Measurements from ENCODE around the gene MRFAP1L1. TPM values are rescaled to one million over a fixed set of nuclear protein-coding genes. Genes with fewer than 3 reads are reported as not detected.

The MRFAP1L1 gene
- total and polyA plus RNA-seq, 2 donors (not counting 3 experiments of a cell fraction or from before 2014, with no cell fraction given) = 28.7 to 42.0 TPM

DNA sequence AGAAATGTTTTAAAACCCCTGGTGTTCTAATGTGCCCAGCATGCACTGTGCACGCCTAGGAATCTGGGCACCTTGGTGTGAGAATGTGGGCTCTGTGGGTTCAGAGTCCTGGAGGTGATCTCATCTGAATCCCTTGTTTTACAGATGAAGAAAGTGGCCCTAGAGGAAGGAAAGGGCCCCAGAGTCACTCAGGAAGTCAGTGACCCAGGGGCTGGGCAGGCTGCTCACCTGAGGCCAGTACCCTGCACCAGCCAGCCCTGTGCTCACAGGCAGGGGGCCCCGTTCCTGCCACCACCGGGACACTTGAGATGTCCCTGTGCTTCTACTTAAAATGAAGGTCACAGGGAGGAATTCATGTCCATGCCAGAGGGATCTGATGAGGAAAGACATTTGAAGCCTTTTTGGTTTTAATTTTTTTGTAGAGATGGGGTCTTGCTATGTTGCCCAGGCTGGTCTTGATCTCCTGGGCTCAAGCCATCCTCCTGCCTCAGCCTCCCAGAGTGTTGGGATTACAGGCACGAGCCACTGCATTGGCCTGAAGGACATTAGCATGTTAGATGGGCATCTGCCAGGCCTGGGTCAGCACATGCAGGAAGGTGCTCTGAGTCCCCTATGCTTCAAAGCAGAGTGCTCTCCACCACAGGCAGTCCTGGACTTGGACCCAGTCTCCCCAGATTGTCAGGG lies 23.4 kb downstream of the MRFAP1L1 start:
- H3K27ac ChIP-seq (ENCODE audit: insufficient read depth, low read depth, low read length) = no peak overlapping the region
- no peak overlapping the region for H3K4me2 ChIP-seq (ENCODE audit: insufficient read depth, low read length)
- FAIRE-seq (no peak), DNase-seq (ENCODE audit: low read depth, low spot score) (no peak)
- ChIA-PET POLR2A (no interaction called here), CTCF (interaction anchor here (1.4 kb wide), 1 partner anchor 12 kb away, joined by 7 read pairs; no protein-coding TSS in a partner anchor)
- dilution Hi-C loops (cut with MboI; ENCODE audit: extremely low pct_ligation_motif_present, low sequenced_read_pairs) (no loop called here), intact Hi-C loops (cut with micrococcal nuclease) (no loop called here)
- H3K27me3 ChIP-seq (ENCODE audit: control insufficient read depth in 2 of 2, insufficient read depth in 2 of 2, low read length in 2 of 2) = no peaks in the 10 kb centered on the region
- H4K20me1 ChIP-seq (replicated peaks; ENCODE audit: control insufficient read depth, extremely low read depth, insufficient read depth, low read length) = no peaks in the 10 kb centered on the region
- H3K4me3 ChIP-seq (replicated peaks in 1 of 3; ENCODE audit: insufficient read depth in 1 of 3, low read depth in 1 of 3, low read length in 3 of 3) = no peak overlapping the region
- H3K4me1 ChIP-seq (ENCODE audit: control insufficient read depth, extremely low read depth, insufficient read depth, low read length) = no peaks in the 10 kb centered on the region
- H3K36me3 ChIP-seq (ENCODE audit: control insufficient read depth in 2 of 2, extremely low read depth in 1 of 2, insufficient read depth in 2 of 2, low read length in 2 of 2) = no peaks in the 10 kb centered on the region
- no peaks in the 10 kb centered on the region for H3K9me3 ChIP-seq (replicated peaks; ENCODE audit: control insufficient read depth, insufficient read depth, low read length)
- H3K79me2 ChIP-seq (ENCODE audit: control insufficient read depth, insufficient read depth, low read length) = no peaks in the 10 kb centered on the region
- no peak overlapping the region for H3K9ac ChIP-seq (replicated peaks; ENCODE audit: extremely low read depth, insufficient read depth, low read length)
- no peak for TF ChIP-seq POLR2AphosphoS5 (IDR thresholded peaks at IDR 0.05; ENCODE audit: insufficient read depth, low read depth, low read length)
- no peak for TF ChIP-seq JUN (IDR thresholded peaks at IDR 0.05; ENCODE audit: borderline replicate concordance, insufficient read depth, insufficient read length, low read depth)
- TF ChIP-seq MYC (IDR thresholded peaks at IDR 0.05; ENCODE audit: low read depth, low read length) = no peak
- no peak for TF ChIP-seq POLR2A (IDR thresholded peaks at IDR 0.05; ENCODE audit: low read depth, low read length)
- TF ChIP-seq, protein P1, sequence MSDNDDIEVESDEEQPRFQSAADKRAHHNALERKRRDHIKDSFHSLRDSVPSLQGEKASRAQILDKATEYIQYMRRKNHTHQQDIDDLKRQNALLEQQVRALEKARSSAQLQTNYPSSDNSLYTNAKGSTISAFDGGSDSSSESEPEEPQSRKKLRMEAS (IDR thresholded peaks at IDR 0.05; ENCODE audit: insufficient read depth, insufficient read length) = no peak
- no peak overlapping the region for H2AFZ ChIP-seq (ENCODE audit: low read depth, low read length)
- no TSS peak for BruUV-seq (replicated peaks)
- no peaks in the 10 kb centered on the region for H3K9me1 ChIP-seq (replicated peaks; ENCODE audit: control insufficient read depth, extremely low read depth, insufficient read depth, low read length)

DNA sequence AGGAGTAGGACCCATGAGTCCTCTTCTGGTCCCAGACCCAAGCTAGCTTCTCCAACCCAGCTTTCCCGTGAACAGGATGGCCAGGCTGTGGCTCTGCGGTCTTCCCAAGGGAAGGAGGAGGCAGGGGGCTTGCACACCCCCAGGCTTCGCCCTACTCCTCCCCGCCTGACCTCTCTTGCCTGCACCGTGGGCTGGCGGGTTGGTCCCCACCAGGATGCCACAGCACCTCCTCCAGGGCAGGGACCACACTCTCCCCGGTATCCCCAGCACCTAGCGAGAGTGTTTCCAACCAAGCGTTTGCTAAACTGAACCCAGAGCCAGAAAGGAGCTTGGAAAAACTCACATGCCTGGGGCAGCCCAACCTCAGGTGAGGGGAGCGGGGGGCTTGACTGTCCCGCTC lies 25.0 kb downstream of the MRFAP1L1 start:
- no peak for DNase-seq (ENCODE audit: low read depth, low spot score)
- Histone ChIP-seq H3K9me1 (replicated peaks; ENCODE audit: control insufficient read depth, extremely low read depth, insufficient read depth, low read length) (no peaks in the 10 kb centered on the region), H3K9me3 (replicated peaks; ENCODE audit: control insufficient read depth, insufficient read depth, low read length) (no peaks in the 10 kb centered on the region), H3K4me3 (replicated peaks in 1 of 3; ENCODE audit: insufficient read depth in 1 of 3, low read depth in 1 of 3, low read length in 3 of 3) (no peak overlapping the region), H3K79me2 (ENCODE audit: control insufficient read depth, insufficient read depth, low read length) (no peaks in the 10 kb centered on the region), H3K4me1 (ENCODE audit: control insufficient read depth, extremely low read depth, insufficient read depth, low read length) (no peaks in the 10 kb centered on the region), H2AFZ (ENCODE audit: low read depth, low read length) (no peak overlapping the region), H3K4me2 (ENCODE audit: insufficient read depth, low read length) (no peak overlapping the region), H4K20me1 (replicated peaks; ENCODE audit: control insufficient read depth, extremely low read depth, insufficient read depth, low read length) (no peaks in the 10 kb centered on the region), H3K9ac (replicated peaks; ENCODE audit: extremely low read depth, insufficient read depth, low read length) (no peak overlapping the region), H3K27me3 (ENCODE audit: control insufficient read depth in 2 of 2, insufficient read depth in 2 of 2, low read length in 2 of 2) (no peaks in the 10 kb centered on the region), H3K27ac (ENCODE audit: insufficient read depth, low read depth, low read length) (no peak overlapping the region), H3K36me3 (ENCODE audit: control insufficient read depth in 2 of 2, extremely low read depth in 1 of 2, insufficient read depth in 2 of 2, low read length in 2 of 2) (no peaks in the 10 kb centered on the region)
- intact Hi-C loops (cut with micrococcal nuclease) (no loop called here), dilution Hi-C loops (cut with MboI; ENCODE audit: extremely low pct_ligation_motif_present, low sequenced_read_pairs) (no loop called here)
- CTCF ChIA-PET = no interaction called here
- no TSS peak for BruUV-seq (replicated peaks)
- POLR2A ChIA-PET = no interaction called here
- no peak for FAIRE-seq
- TF ChIP-seq FOS (IDR thresholded peaks at IDR 0.05; ENCODE audit: borderline replicate concordance, insufficient read depth, low read length) (no peak), MYC (IDR thresholded peaks at IDR 0.05; ENCODE audit: low read depth, low read length) (no peak), GATA2 (IDR thresholded peaks at IDR 0.05; ENCODE audit: insufficient read depth, insufficient read length, low read depth, low read length) (no peak), EZH2 (IDR thresholded peaks at IDR 0.05; ENCODE audit: borderline replicate concordance, low read depth, low read length, severe bottlenecking) (no peak), POLR2A (IDR thresholded peaks at IDR 0.05; ENCODE audit: low read depth, low read length) (no peak), POLR2AphosphoS5 (IDR thresholded peaks at IDR 0.05; ENCODE audit: insufficient read depth, low read depth, low read length) (no peak), JUN (IDR thresholded peaks at IDR 0.05; ENCODE audit: borderline replicate concordance, insufficient read depth, insufficient read length, low read depth) (no peak)
- TF ChIP-seq, protein P2, sequence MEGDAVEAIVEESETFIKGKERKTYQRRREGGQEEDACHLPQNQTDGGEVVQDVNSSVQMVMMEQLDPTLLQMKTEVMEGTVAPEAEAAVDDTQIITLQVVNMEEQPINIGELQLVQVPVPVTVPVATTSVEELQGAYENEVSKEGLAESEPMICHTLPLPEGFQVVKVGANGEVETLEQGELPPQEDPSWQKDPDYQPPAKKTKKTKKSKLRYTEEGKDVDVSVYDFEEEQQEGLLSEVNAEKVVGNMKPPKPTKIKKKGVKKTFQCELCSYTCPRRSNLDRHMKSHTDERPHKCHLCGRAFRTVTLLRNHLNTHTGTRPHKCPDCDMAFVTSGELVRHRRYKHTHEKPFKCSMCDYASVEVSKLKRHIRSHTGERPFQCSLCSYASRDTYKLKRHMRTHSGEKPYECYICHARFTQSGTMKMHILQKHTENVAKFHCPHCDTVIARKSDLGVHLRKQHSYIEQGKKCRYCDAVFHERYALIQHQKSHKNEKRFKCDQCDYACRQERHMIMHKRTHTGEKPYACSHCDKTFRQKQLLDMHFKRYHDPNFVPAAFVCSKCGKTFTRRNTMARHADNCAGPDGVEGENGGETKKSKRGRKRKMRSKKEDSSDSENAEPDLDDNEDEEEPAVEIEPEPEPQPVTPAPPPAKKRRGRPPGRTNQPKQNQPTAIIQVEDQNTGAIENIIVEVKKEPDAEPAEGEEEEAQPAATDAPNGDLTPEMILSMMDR (IDR thresholded peaks at IDR 0.05; ENCODE audit: extremely low read depth in 1 of 2, insufficient read depth in 1 of 2, low read depth in 1 of 2, low read length in 2 of 2) = no peak
- TF ChIP-seq, protein P1 (IDR thresholded peaks at IDR 0.05; ENCODE audit: insufficient read depth, insufficient read length) = no peak

Data from endothelial cell of umbilical vein (primary cell).